Kasumi-1 (cell line): ENCODE data around the gene ATP12A.
"Not testable (repeated sequence)": the region's sequence is repeated elsewhere in the genome, so short reads cannot be mapped to it uniquely, and the experiment has no call there.

Experiments used
- DNase-seq, 2 experiments: peaks; one replicate each; lab custom pipeline; 2025; lab: John Stamatoyannopoulos, UW

The ATP12A gene

GRCh38 chr13:24730873-24731567 is 50.8 kb downstream of the ATP12A start:
- not testable (repeated sequence) for DNase-seq

- peak in 1 of 2 experiments; percentile 18 for DNase-seq
Observed at GRCh38 chr13:24734950-24735349, 54.7 kb downstream of the ATP12A start.

- no peak for DNase-seq
Observed at GRCh38 chr13:24737042-24737441, 56.8 kb downstream of the ATP12A start.

- DNase-seq = no peak
Observed at GRCh38 chr13:24738366-24738847, 58.2 kb downstream of the ATP12A start.

GRCh38 chr13:24740014-24740890 is 60.0 kb downstream of the ATP12A start:
- no peak for DNase-seq

- DNase-seq = no peak
Observed at GRCh38 chr13:24741016-24741662, 60.9 kb downstream of the ATP12A start.

GRCh38 chr13:24741791-24742190 is 61.6 kb downstream of the ATP12A start:
- DNase-seq = no peak

- no peak for DNase-seq
Observed at GRCh38 chr13:24742294-24742693, 62.1 kb downstream of the ATP12A start.

GRCh38 chr13:24742977-24743376 is 62.8 kb downstream of the ATP12A start:
- no peak for DNase-seq

GRCh38 chr13:24744247-24744646 is 64.0 kb downstream of the ATP12A start:
- DNase-seq = no peak

GRCh38 chr13:24745516-24745860 is 65.3 kb downstream of the ATP12A start:
- DNase-seq = no peak

GRCh38 chr13:24745861-24746617 is 65.8 kb downstream of the ATP12A start:
- no peak for DNase-seq

GRCh38 chr13:24746618-24747247 is 66.5 kb downstream of the ATP12A start:
- DNase-seq = no peak

GRCh38 chr13:24747248-24748060 is 67.2 kb downstream of the ATP12A start:
- DNase-seq = no peak

- no peak for DNase-seq
Observed at GRCh38 chr13:24748061-24748400, 67.8 kb downstream of the ATP12A start.

GRCh38 chr13:24759197-24759596 is 79.0 kb downstream of the ATP12A start:
- no peak for DNase-seq
